HG02943 (cell line): Measurements from ENCODE around the gene EIF4E2.
"Not testable (repeated sequence)": the region's sequence is repeated elsewhere in the genome, so short reads cannot be mapped to it uniquely, and the experiment has no call there.

Source experiments
- ATAC-seq: cut with Tn5 transposase; IDR thresholded peaks from one replicate; pipeline ENCODE4 v1.9.1; 2021; ENCODE audit warnings: mild to moderate bottlenecking, low read depth, moderate library complexity; ENCODE audit not compliant: unreplicated experiment

EIF4E2 gene

DNA sequence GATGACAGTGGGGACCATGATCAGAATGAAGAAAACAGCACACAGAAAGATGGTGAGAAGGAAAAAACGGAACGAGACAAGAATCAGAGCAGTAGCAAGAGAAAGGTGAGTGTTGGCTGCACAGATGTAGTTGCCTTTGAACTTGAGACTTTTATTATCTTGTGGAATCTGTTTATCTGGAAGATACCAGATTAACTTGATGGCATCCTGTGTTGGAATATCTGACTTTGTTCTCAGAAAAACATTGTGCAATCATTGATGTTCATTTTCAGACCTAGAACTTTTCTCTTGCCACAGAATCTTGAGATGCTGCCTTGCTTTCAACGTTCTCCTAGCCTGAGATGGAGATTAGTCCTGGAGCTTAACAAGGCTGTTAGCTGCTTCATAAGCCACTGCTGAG lies 5.9 kb downstream of the EIF4E2 start:
- no peak for ATAC-seq

DNA sequence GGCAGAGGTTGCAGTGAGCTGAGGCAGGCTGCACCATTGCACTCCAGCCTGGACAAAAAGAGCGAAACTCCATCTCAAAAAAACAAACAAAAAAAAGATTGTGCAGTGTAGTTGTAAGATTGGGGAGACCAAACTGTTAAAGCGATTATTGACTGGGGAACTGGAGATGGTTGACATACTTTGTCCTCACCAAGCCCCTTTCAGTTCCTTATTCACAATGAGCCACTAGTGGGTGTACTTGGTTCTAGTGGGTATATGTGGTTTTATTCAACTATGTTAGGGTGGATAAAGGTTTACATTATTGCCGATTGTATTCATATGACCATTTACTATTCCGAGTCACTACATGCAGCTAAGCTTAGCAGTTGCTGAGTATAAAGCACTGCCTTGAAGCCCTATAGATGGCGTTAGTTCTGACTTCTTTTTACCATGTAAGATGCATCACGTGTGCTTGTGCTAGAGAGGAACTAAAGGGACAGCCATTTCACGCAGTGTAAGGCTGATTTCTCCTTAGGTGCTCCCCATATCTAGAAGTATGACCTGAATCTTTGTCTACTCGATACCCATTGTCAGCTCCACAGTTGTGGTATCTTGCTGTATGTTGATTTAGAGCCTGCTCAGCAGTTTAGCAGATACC lies 12.1 kb downstream of the EIF4E2 start:
- no peak for ATAC-seq

DNA sequence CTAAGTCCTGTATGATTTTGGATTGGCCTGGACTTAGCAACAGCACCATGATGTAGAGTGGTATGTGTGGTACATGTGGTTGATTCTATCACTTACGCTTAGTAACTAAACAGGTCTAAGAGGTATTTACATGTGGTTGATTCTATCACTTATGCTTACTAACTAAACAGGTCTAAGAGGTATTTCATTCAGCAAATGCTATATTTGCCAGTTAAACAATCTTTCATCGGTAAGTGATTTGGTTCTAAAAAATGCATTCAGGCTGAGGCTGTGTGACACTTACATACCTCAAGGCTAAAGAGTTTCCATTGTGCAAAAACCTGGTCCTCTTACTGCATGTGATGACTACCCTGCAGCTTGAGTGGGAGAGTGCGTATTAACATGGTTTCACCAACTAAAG lies 13.1 kb downstream of the EIF4E2 start:
- no peak for ATAC-seq

DNA sequence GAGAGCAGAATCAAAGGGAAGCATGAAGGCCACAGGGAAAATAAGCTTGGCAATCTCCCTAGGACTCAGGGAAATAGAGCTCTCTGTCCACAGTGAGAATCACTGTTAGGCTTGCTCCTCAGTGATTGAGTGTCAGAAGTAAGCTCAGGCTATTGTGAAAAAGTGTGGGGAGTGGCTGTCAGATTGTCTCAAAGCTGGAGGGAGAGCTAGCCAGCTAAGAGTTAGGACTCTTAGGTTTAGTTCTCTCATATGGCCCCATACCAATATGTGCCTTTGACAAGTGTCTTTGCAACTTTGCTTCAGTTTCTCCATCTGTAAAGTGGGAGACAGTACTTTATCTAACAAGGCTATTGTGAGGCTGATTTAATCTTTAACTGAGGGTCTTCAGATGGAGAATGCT lies 17.2 kb downstream of the EIF4E2 start:
- ATAC-seq, result no peak

DNA sequence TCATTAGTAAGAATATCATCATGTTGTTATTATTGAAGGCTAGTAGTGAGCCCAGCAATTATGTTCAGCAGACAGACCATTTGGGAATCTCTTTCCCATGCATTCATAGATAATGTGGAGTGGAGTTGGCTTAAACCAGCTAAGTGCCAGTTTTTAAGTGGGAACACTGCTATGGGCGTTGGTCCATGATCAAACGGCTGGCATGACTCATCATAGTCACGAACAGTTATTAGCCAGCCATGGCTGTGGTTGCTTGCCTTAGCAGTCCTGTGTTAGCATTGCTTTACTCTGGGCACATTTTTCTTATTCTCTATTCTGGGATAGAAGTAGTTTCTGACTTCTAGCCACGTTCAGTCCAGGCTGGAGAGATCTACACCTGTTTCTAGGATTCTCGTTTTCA lies 17.7 kb downstream of the EIF4E2 start:
- ATAC-seq, result no peak

DNA sequence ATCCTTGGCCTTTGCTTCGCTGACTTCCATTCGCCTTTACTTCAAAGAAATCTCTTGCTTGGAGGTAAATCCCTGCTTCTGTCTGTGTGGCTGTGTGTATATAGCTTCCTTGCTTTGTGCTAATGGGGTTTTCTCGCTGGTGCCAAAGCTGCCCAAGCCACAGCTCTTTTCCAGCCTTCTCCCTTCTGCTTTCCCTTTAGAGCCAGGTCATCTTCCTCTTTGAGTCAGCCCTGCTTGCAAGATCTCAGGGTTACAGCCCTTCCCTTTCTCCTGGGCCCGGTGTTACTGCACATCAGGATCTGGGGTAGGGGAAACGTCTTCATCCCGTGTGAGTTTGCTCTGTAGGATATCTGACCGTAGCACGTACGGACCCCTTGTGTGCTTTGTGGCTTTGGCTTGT lies 19.1 kb downstream of the EIF4E2 start:
- no peak for ATAC-seq

DNA sequence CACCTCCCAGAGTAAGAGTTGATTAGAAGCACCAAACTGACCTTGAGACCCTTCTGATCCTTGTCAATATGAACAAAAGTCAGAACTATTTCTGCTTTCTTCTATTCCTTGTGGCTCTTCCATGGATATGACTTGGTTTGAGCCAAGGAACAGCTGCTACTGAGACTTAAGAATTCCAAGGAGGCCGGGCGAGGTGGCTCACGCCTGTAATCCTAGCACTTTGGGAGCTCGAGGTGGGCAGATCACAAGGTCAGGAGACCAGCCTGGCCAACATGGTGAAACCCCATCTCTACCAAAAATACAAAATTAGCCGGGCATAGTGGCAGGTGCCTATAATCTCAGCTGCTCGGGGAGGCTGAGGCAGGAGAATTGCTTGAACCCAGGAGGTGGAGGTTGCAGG lies 20.0 kb downstream of the EIF4E2 start:
- ATAC-seq, result not testable (repeated sequence)

DNA sequence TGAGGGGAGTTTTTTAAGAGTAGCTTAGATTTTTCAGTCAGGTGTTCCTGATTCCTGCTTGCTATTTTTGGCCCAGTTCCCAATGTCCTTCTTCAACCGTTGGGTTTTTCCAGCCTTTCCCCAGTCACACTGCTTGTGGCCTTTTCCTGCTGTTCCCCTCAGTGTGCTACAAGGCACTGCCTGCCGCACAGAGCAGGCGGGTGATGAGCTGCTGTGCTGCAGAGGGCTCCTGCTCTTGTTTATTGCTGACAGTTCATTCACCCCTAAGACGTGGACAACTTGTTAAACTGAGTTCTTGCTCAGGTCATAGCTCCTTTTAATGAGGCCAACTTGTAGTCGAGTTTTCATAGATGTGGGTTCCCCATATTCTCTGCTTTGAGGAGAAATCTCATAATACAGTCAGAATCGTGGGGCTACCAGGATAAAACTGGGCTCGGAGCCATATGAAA lies 20.6 kb downstream of the EIF4E2 start:
- no peak for ATAC-seq

DNA sequence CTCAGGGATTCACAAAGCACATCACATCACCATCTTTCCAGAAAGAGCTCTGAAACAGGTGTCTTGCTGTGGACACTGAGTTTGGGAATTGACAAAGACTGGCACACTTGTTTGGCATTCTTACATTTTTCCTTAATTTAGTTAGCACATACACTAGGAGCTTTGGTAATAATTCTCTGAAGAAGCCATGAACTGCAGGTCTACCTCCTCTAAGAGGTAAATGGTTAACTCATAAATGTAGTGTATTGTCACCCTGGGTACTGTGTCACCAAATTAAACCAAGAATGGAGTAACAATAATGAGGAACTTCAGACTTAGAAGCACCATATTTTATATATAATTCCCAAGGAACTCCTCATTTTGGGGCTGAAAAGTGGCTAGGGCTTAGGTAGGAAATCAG lies 22.6 kb downstream of the EIF4E2 start:
- ATAC-seq, result no peak

DNA sequence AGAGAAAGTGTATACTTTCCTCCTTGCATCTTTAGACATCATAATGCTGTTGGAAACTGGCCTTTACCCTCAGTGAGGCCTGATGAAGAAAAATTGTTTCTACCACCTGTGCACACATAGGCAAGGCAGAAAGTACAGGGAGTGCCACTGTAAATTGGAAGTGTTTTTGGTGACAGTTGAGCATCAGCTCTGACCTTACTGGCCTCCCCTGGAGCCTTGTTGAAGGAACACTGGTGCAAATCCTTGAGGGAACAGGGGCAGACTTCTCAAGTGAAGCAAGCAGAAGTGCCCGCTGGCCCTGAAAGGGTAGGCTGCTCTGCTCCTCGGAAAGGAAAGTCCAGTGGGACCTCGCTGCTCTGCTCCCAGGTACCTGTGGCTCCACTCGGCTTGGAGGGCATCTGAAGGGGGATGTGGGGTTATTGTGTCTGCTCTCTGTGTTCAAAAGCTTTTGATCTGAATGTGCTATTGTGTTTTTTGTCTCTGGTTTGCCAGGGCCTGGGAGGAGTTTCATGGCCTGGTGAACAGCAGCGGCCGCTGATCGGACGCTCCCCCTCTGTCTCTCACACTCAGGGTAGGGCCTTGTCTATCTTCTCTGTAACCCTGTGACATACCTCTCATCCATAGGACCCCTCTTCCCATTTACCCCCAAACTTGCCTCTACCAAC lies 23.4 kb downstream of the EIF4E2 start:
- no peak for ATAC-seq

DNA sequence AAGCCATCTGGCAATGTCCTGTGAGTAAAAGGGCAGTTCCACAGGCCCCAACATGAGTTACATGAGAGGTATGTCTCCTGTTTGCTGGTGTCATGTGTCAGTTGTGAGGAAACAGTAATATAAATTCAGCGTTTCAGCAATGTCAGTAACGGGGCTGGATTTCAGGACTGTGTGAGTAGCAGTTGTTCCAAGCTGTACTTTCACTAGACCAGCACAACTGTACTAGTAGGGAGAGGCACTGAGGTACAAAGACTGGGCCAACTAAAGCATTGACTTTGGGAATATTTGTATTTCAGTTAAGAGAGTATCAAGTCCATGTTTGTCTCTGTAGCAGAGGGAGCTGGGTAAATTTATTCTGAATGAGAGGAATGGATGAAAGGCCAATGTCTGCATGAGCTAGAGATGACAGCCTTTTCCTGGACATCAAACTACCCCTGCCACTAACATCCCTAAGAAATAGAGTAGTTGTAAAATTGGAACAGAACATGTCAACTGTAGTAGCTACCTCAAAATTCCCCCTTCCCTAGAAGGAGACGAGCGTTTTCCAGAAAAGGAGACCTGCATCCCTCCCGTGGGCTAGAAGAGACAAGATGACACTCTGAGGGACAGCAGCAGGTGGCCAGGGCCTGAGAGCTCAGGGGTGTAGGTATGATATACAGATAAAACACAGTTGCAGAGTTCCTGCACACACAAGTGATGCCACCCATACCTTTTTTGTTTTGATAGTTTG lies 24.4 kb downstream of the EIF4E2 start:
- no peak for ATAC-seq

DNA sequence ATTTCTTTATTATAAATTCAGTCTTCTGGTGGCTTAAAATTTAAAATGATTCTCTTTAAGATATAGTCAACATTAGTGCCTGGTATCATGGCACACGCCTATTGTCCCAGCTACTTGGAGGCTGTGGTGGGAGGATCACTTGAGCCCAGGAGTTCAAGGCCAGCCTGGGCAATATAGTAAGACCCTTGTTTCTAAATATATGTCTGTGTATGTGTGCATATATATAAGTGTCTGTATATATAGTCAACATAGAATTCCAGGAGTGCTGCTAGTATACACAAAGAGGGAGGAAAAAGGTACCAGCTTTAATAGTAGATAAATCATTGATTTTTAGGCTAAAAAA lies 24.9 kb downstream of the EIF4E2 start:
- ATAC-seq, result no peak

DNA sequence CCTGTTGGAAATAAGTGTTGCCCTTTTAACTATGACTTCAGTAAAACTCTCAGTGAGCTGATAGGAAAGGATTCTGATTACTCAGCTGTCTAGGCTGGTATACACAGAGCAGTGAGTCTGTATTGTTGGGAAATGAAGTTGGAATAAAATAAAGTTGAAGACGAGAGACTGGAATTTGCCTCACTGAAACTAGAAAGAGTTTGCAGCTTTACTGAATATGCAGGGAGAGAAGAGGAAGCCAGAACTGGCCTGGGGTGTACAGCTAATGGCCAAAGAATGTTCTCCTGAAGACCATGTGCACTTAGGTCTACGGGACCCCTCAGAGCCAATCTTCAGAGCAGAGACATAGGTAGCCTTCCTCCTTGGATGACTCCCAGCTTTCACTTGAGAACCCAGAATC lies 26.5 kb downstream of the EIF4E2 start:
- no peak for ATAC-seq

DNA sequence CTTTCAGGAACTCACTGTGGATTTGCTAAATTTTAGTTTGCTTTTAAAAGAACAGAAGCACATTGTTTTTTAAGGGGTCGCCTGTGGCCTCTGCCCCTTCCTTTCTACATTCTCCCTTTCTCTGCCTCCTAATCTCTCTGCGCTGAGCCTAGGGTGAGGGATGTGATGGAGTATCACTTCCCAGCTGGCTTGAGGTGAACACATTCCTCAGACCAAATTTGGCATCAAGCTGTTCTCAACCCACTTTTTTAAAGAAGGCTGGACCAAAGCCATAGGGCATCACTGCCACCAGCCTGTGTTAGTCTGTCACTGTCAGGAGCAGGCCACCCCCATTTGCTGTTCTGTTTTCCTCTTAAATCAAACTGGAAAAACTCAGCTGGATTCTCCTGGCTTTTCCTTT lies 27.4 kb downstream of the EIF4E2 start:
- no peak for ATAC-seq

DNA sequence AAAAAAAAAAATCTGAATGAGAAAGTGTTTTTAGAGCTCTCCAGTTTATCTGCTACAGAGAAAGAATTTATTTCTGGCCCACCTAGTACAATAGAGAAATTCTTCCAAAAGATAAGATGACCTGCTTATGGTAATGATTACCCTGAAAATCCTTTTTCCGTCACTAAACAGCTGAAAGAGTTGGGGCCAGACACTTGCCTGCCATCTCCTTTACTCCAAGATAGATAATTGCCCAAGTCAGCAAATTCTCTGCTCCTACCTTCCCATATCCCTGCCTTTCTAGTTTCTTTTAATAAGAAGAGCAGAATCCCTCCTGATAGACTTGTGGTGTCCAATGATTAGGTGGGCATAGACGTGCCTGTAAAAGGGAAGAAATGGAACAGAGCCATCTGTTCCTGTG lies 28.1 kb downstream of the EIF4E2 start:
- ATAC-seq, result no peak

DNA sequence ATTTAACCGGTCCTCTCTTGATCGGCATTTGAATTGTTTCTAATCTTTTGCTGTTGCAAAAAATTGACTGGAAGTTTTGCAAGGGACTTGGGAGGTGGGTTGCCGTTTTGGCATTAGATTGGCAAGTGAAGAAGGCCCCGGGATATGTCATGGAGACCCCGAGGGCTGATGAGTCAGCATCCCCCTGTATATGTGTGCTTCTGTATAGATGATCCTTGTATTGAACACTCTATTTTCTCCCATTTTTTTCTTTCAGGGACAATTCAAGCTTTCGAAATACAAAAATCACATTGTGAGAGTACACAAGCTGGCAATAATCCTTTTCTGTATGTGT lies 30.1 kb downstream of the EIF4E2 start:
- ATAC-seq, result no peak

DNA sequence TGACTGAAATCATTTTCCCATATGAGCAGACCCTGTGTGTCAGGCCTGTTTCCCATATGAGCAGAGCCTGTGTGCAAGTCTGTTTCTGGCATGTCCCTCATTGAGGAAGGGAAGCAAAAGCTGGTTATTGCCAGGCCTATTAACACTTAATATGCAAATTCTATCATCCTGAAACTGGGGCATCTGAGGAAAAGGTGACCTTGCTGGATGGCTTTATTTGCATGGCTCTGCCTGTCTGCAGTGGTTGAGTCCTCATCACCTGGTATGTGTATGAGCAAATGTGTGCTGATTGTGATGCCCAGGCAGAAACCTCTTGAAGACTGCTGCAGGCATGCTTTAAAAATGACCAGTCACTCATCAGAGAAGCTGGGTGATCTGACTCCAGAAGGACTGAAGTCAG lies 31.2 kb downstream of the EIF4E2 start:
- peak; percentile 63 for ATAC-seq

DNA sequence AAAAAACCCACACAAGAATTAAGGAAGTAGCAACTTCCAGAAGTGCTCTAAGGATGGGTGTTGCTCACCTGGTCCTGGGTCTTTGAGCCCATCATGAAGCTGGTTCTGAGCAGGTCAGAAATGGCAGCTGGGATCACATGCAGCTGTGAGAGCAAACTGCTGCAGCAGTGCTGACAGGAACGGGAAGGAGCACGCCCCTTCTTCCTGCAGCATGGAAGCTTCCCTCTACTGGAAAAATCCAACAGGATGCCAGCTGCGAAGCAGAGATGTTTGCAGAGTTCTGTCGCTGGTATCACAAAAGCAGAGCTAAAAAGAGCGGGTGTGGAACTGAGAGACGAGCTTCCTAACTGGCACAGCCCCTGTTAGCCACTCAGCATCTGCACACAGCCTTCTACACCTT lies 33.7 kb downstream of the EIF4E2 start:
- no peak for ATAC-seq

DNA sequence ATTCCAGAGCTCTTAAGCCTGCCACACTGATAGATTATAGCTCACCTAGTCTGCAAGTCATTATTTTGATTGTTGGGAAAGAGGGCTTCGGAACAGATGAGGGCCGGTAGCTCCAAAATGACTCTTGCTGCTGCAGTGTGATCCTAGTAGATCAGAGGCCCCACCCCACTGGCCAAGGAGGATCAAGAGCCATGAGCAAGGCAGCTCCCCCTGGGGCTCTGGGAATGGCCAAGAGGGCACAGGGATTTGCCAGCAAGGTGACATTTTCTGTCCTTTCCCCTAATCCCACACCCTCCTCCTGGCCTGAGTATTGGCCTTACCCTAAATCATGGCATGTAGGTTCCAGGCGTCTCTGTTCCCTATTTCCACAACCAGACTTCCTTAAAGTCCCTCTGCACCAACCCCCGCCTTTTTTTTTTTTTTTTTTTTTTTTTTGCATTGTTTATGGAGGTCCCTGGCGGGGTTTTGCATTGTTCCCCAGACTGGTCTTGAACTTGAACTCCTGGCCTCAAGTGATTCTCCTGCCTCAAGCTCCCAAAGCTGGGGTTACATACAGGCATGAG lies 36.5 kb downstream of the EIF4E2 start:
- no peak for ATAC-seq

DNA sequence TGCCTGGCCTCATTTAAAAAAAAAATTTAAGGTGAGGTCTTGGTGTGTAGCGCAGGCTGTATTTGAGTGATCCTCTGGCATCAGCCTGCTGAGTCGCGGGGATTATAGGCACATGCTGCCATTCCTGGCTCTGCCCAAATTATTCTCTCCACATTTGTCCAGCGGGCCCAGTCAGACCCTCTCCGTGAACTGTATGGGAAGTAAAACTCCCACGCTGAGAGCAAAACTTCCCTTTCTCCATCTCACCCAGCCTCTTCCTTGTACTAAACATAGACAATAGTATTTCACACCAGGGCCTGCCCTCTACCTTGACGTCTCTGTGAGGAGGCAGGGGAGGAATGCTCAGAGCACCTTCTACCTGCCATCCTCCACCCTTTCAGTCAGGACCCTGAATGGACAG lies 37.0 kb downstream of the EIF4E2 start:
- no peak for ATAC-seq

DNA sequence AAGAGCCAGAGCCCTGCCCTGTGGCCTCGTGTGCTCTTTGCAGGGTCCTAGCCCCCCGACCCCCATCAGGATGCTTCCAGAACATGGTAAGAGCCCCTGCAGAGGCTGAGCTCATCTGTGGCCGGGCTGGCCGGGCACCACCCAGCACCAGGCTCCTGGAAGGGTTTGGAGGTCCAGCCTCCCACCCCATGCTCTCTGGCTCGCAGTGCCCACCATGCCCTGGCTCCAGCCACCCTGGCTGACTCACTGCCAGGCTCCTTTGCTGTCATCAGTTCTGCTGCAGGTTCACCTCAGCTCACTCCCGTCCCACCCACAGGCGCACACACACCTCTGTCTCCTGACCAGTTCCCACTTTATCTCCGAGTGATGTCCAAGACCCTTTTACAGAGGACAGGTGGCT lies 37.5 kb downstream of the EIF4E2 start:
- no peak for ATAC-seq
